ES-I3 (cell line): ENCODE results near the gene ADAMTS12.

ENCODE experiments used
- H3K36me3 ChIP-seq: 2 replicates; pipeline ENCODE4 v1.6.1; 2013; ENCODE audit warnings: mild to moderate bottlenecking, low read length, control low read depth, moderate library complexity; ENCODE audit not compliant: insufficient read depth
- H3K4me1 ChIP-seq: 2 replicates; pipeline ENCODE4 v1.6.1; 2013; ENCODE audit warnings: mild to moderate bottlenecking, control low read depth, low read length; ENCODE audit not compliant: insufficient read depth
- H3K9ac ChIP-seq: 2 replicates; pipeline ENCODE4 v1.6.1; 2013; ENCODE audit warnings: low read depth, mild to moderate bottlenecking, low read length, moderate library complexity
- H3K9me3 ChIP-seq: 2 replicates; pipeline ENCODE4 v1.6.1; 2013; ENCODE audit warnings: mild to moderate bottlenecking, low read length, moderate library complexity; ENCODE audit not compliant: control insufficient read depth, insufficient read depth

ADAMTS12 gene

GRCh38 chr5:33474931-33475499, 416.8 kb downstream of the ADAMTS12 start:
- no peak overlapping the region for H3K9ac ChIP-seq
- peaks cover 40% of the 10 kb centered on the region; the same call in 1 of the 2 replicates for H3K36me3 ChIP-seq
- H3K4me1 ChIP-seq: no peaks in the 10 kb centered on the region
- peaks cover 19% of the 10 kb centered on the region; the same call in 1 of the 2 replicates for H3K9me3 ChIP-seq

- peaks cover 19% of the 10 kb centered on the region; the same call in 1 of the 2 replicates for H3K9me3 ChIP-seq
- H3K4me1 ChIP-seq: no peaks in the 10 kb centered on the region
- H3K9ac ChIP-seq: no peak overlapping the region
- peaks cover 50% of the 10 kb centered on the region for H3K36me3 ChIP-seq
Measured at GRCh38 chr5:33474004-33474403, 417.8 kb downstream of the ADAMTS12 start.
